Skeletal muscle satellite cell (primary cell): ENCODE data around the gene PCK1.

ENCODE experiments used
- H3K27me3 ChIP-seq: 2 replicates; pipeline ENCODE4 v1.7.0; 2013; ENCODE audit warnings: low read length; ENCODE audit not compliant: control insufficient read depth, insufficient read depth
- H3K36me3 ChIP-seq: 2 replicates; pipeline ENCODE4 v1.7.0; 2013; ENCODE audit warnings: mild to moderate bottlenecking, control low read depth, low read length; ENCODE audit not compliant: insufficient read depth
- H3K4me1 ChIP-seq: 2 replicates; pipeline ENCODE4 v1.7.0; 2013; ENCODE audit warnings: low read length; ENCODE audit not compliant: control insufficient read depth, insufficient read depth
- H3K4me2 ChIP-seq: 2 replicates; pipeline ENCODE4 v1.7.0; 2013; ENCODE audit warnings: mild to moderate bottlenecking, low read length
- H3K4me3 ChIP-seq: 2 replicates; pipeline ENCODE4 v1.7.0; 2013; ENCODE audit warnings: low read length
- H3K9ac ChIP-seq: 2 replicates; pipeline ENCODE4 v1.7.0; 2013; ENCODE audit warnings: mild to moderate bottlenecking, low read depth, low read length, moderate library complexity
- H3K9me3 ChIP-seq: replicated peaks from 2 replicates; pipeline ENCODE4 v1.7.0; 2013; ENCODE audit warnings: mild to moderate bottlenecking, control low read depth, low read length

Gene PCK1

GRCh38 chr20:57580478-57581201 lies 19.7 kb downstream of the PCK1 start:
- peaks cover 82% of the 10 kb centered on the region for H3K27me3 ChIP-seq
- no peak overlapping the region for H3K9ac ChIP-seq
- no peak overlapping the region for H3K4me3 ChIP-seq
- no peaks in the 10 kb centered on the region for H3K9me3 ChIP-seq
- no peaks in the 10 kb centered on the region for H3K4me1 ChIP-seq
- no peaks in the 10 kb centered on the region for H3K36me3 ChIP-seq
- H3K4me2 ChIP-seq = no peak overlapping the region

GRCh38 chr20:57581202-57582028 lies 20.5 kb downstream of the PCK1 start:
- peaks cover 80% of the 10 kb centered on the region for H3K27me3 ChIP-seq
- no peaks in the 10 kb centered on the region for H3K9me3 ChIP-seq
- H3K4me1 ChIP-seq = no peaks in the 10 kb centered on the region
- no peak overlapping the region for H3K9ac ChIP-seq
- H3K4me2 ChIP-seq = no peak overlapping the region
- H3K36me3 ChIP-seq = no peaks in the 10 kb centered on the region
- H3K4me3 ChIP-seq = no peak overlapping the region

GRCh38 chr20:57582029-57582378 lies 21.1 kb downstream of the PCK1 start:
- Histone ChIP-seq H3K27me3 (peaks cover 80% of the 10 kb centered on the region), H3K9ac (no peak overlapping the region), H3K4me3 (no peak overlapping the region), H3K4me2 (no peak overlapping the region), H3K4me1 (no peaks in the 10 kb centered on the region), H3K9me3 (no peaks in the 10 kb centered on the region), H3K36me3 (no peaks in the 10 kb centered on the region)

GRCh38 chr20:57582432-57583288 lies 21.8 kb downstream of the PCK1 start:
- no peaks in the 10 kb centered on the region for H3K4me1 ChIP-seq
- H3K27me3 ChIP-seq = peaks cover 84% of the 10 kb centered on the region
- no peak overlapping the region for H3K9ac ChIP-seq
- no peak overlapping the region for H3K4me3 ChIP-seq
- H3K4me2 ChIP-seq = no peak overlapping the region
- H3K36me3 ChIP-seq = no peaks in the 10 kb centered on the region
- H3K9me3 ChIP-seq = no peaks in the 10 kb centered on the region

- Histone ChIP-seq H3K4me3 (no peak overlapping the region), H3K4me1 (no peaks in the 10 kb centered on the region), H3K9ac (no peak overlapping the region), H3K4me2 (no peak overlapping the region), H3K27me3 (peaks cover 85% of the 10 kb centered on the region), H3K36me3 (no peaks in the 10 kb centered on the region), H3K9me3 (no peaks in the 10 kb centered on the region)
Observed at GRCh38 chr20:57583289-57584257, 22.7 kb downstream of the PCK1 start.

GRCh38 chr20:57584768-57585461 lies 24.0 kb downstream of the PCK1 start:
- no peaks in the 10 kb centered on the region for H3K36me3 ChIP-seq
- no peak overlapping the region for H3K4me2 ChIP-seq
- H3K9me3 ChIP-seq = no peaks in the 10 kb centered on the region
- peaks cover 72% of the 10 kb centered on the region for H3K27me3 ChIP-seq
- H3K9ac ChIP-seq = no peak overlapping the region
- no peak overlapping the region for H3K4me3 ChIP-seq
- no peaks in the 10 kb centered on the region for H3K4me1 ChIP-seq

- no peak overlapping the region for H3K4me3 ChIP-seq
- no peak overlapping the region for H3K4me2 ChIP-seq
- H3K36me3 ChIP-seq = no peaks in the 10 kb centered on the region
- H3K9ac ChIP-seq = no peak overlapping the region
- peaks cover 69% of the 10 kb centered on the region for H3K27me3 ChIP-seq
- no peaks in the 10 kb centered on the region for H3K4me1 ChIP-seq
- H3K9me3 ChIP-seq = no peaks in the 10 kb centered on the region
Observed at GRCh38 chr20:57585466-57586213, 24.7 kb downstream of the PCK1 start.

GRCh38 chr20:57586370-57586793 lies 25.5 kb downstream of the PCK1 start:
- Histone ChIP-seq H3K4me3 (no peak overlapping the region), H3K36me3 (no peaks in the 10 kb centered on the region), H3K4me1 (no peaks in the 10 kb centered on the region), H3K27me3 (peaks cover 67% of the 10 kb centered on the region), H3K9me3 (no peaks in the 10 kb centered on the region), H3K9ac (no peak overlapping the region), H3K4me2 (no peak overlapping the region)

- Histone ChIP-seq H3K4me1 (no peaks in the 10 kb centered on the region), H3K36me3 (no peaks in the 10 kb centered on the region), H3K4me3 (no peak overlapping the region), H3K9ac (no peak overlapping the region), H3K9me3 (no peaks in the 10 kb centered on the region), H3K27me3 (peaks cover 67% of the 10 kb centered on the region), H3K4me2 (no peak overlapping the region)
Observed at GRCh38 chr20:57586943-57587277, 26.0 kb downstream of the PCK1 start.
